GM12873 (cell line): ENCODE results near the gene CWC25.

Experiments
- TF ChIP-seq, protein P1 (sequence below): IDR thresholded peaks from 2 replicates; pipeline ENCODE4 v1.5.1; 2012; ENCODE audit warnings: low read depth, mild to moderate bottlenecking, moderate library complexity, low read length, control low read depth; ENCODE audit not compliant: insufficient read depth; ENCODE audit errors: missing control alignments

The CWC25 gene

DNA sequence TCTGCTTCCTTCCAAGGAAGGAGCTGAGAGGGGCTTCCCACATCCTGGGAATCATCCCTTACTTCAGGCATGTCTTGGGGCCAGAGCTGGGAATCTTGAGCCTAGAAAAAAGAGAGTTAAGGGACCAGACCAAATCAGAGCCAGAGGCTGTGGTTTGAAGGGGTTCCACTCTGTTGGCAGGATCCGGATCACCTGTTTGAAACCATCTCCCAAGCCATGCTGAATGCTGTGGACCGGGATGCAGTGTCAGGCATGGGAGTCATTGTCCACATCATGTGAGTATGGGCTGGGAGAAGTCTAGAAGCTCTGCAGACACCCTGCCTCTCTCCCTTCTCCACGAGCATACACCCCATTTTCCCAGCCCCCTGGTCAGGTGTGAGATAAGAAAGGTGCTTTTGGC is 62.9 kb downstream of the CWC25 start:
- TF ChIP-seq, protein P1, sequence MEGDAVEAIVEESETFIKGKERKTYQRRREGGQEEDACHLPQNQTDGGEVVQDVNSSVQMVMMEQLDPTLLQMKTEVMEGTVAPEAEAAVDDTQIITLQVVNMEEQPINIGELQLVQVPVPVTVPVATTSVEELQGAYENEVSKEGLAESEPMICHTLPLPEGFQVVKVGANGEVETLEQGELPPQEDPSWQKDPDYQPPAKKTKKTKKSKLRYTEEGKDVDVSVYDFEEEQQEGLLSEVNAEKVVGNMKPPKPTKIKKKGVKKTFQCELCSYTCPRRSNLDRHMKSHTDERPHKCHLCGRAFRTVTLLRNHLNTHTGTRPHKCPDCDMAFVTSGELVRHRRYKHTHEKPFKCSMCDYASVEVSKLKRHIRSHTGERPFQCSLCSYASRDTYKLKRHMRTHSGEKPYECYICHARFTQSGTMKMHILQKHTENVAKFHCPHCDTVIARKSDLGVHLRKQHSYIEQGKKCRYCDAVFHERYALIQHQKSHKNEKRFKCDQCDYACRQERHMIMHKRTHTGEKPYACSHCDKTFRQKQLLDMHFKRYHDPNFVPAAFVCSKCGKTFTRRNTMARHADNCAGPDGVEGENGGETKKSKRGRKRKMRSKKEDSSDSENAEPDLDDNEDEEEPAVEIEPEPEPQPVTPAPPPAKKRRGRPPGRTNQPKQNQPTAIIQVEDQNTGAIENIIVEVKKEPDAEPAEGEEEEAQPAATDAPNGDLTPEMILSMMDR, result no peak

GRCh38 chr17:38761612-38762011 is 63.5 kb downstream of the CWC25 start:
- TF ChIP-seq, protein P1, result peak; percentile 58

GRCh38 chr17:38753071-38753506 is 72.0 kb downstream of the CWC25 start:
- TF ChIP-seq, protein P1, result no peak

DNA sequence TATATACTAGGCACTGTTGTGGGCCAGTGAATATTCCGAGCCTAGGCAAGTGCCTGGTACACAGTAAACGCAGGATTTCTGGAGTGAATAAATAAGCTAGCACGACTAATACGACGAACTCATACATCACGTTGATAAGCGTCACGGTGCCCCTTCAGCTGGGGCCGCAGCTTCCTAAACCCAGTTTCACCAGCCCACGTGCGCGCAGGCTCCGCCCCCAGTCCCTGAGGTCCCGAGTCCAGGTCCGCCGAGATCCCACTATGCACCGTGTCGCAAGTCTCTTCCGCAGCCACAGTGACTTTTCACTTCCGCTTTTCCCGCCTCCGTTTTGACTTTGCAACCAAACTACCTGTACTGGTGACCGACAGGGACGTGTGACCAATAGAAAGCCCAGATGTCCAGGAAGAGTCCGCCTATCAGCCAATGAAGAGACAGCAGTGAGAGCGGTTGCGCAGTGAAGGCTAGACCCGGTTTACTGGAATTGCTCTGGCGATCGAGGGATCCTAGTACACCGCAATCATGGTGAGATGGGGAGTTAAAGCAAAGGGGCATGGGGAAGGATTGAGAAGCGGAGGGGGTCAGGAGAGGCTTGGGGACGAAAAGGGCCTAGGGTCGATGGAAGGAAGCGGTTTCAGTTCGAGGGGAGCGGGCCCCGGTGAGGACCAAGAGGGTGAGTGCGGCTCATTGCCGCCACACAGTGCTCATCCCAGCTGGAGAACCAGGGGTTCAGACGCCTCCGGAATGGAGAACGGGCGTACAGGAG is 72.6 kb downstream of the CWC25 start, which contains the start of gene PSMB3:
PSMB3 (plus strand) TSS at position 434 of the 763 bp plus-strand sequence; CDS start at position 520, 86 bp downstream.
- TF ChIP-seq, protein P1, result no peak

GRCh38 chr17:38751808-38752307 is 73.3 kb downstream of the CWC25 start:
- TF ChIP-seq, protein P1, result no peak

DNA sequence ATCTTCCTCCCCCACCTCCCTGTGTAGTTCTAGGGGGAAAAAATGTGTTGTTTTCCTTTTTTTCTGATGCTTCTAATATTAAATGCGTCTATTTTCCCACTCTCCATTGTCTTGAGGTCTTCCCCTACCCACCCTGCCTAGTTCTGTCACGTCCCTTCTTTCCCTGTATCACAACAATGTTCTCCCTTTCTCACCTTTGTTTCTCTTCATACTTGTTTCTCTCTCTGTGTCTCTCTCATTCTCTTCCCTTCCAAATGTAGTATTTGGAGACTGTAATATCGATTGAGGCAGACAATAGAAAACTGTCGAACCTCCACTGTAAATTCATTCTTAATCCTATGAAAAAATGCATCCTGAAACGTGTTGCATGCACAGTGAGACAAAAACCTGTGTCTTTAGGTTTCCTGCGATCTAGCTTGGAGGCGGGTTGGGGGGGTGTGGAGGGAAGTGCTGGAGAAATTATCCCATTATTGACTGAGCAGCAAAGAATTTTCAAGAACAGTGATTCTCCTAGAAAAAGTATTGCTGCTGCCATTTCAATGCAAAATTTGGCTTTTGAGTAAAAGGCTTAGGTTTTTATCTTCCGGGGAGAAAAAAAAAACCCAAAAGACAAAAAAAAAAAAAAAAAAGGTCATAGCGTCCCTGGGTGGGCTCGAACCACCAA is 73.8 kb downstream of the CWC25 start:
- TF ChIP-seq, protein P1, result no peak
